UCSD-AML1 (cell line): ENCODE data around the gene TMEM131.

Experiments
- DNase-seq: peaks from one replicate; lab custom pipeline; 2025; ENCODE audit not compliant: unreplicated experiment; lab: John Stamatoyannopoulos, UW

Gene TMEM131

DNA sequence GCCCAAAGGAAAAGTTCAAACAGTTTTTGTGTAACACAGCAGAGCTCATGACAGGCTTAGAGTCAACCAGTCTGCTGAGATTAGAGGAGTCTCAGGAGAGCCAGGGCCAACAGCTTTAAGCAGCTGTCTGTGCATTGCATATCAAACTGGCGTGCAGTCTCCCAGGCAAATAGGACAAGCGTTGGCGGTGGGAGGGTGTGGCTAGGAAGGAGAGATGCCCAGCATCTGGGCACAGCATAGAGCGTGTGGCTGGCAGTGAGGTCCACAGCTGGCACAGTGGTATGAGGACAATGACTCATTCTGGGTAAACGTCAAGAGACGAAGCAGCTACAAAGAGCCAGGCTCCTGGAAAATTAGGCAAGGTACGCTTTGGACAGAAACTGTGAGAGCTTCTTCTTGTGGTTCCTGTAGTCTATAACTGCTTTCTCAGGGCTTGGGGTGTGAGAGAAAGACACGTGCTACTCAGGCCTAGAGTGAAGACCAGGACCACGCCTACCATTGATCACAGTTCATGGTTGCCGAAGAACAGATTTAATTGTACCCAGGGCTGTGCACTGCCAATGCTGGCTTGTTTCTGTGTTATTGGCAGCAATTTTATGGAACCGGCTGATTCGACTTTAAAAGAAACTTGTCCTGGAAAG lies 267.5 kb downstream of the TMEM131 start:
- no peak for DNase-seq

DNA sequence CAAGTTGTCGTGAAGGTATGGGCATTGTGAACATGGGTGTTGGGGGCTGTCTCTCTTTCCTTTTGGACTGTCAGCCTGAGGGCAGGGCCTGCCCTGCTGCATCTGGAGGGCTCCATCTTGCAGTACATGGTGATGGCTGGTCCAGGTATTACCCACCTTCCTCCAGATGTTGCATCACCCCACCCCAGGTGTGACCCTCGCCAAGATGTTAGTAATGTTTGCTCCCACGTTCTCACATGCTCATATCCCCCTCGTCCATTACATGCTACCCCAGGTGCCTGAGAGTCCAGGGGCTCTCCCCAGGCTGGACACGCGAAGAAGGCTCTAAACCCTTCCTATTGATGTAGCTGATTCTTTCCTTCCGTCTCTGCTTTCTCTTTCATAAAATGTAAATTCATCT lies 268.5 kb downstream of the TMEM131 start:
- DNase-seq: no peak

- DNase-seq: no peak
These were observed 269.3 kb downstream of the TMEM131 start for GRCh38 chr2:97726261-97727064.

- DNase-seq: no peak
These were observed 270.6 kb downstream of the TMEM131 start for GRCh38 chr2:97724946-97725688.

DNA sequence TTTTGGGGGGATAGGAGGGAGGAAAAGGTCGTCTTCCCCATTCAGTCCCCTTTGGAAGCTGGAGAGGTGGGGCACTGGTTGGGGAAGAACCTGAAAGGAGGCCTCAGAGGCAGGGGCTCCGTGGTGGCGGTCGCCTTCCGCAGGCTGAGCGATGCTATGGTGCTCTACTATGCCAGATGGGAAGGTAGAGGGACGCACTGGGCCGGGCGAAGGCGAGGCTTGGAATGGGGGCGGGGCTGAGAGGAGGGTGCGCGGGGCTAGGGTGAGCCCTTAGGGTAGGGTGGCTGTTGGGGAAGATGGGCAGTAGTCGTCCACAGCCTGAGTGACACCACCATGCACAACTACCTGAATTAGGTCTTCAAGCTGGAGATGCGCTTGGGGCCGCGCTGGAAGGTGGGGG lies 271.2 kb downstream of the TMEM131 start:
- DNase-seq: no peak

DNA sequence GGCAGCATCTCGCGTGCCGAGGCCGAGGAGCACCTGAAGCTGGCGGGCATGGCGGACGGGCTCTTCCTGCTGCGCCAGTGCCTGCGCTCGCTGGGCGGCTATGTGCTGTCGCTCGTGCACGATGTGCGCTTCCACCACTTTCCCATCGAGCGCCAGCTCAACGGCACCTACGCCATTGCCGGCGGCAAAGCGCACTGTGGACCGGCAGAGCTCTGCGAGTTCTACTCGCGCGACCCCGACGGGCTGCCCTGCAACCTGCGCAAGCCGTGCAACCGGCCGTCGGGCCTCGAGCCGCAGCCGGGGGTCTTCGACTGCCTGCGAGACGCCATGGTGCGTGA lies 271.7 kb downstream of the TMEM131 start:
- no peak for DNase-seq

GRCh38 chr2:97723156-97724072 lies 272.3 kb downstream of the TMEM131 start:
- DNase-seq: no peak

- no peak for DNase-seq
These were observed 273.5 kb downstream of the TMEM131 start for GRCh38 chr2:97722227-97722626.

DNA sequence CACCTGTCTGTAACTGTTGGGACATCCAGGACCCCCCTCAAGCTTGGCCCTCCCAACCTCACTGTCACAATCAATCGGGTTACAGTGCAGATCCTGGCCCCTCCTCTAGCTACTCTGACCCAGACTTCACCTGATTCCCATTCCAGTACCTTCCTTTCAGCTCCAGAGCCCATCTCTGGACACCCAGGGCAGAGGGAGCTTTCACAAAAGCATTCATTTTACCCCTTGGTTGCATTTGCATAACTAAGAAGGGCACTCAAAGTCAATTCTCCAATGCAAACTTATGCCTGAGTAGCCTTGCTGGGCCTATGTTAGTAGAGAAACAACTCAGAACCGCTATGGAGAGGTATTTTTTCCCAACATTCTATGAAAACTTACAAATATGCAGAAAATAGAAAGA lies 275.0 kb downstream of the TMEM131 start:
- no peak for DNase-seq

- DNase-seq: no peak
These were observed 276.2 kb downstream of the TMEM131 start for GRCh38 chr2:97719362-97720155.

- no peak for DNase-seq
These were observed 276.8 kb downstream of the TMEM131 start for GRCh38 chr2:97718942-97719341.

DNA sequence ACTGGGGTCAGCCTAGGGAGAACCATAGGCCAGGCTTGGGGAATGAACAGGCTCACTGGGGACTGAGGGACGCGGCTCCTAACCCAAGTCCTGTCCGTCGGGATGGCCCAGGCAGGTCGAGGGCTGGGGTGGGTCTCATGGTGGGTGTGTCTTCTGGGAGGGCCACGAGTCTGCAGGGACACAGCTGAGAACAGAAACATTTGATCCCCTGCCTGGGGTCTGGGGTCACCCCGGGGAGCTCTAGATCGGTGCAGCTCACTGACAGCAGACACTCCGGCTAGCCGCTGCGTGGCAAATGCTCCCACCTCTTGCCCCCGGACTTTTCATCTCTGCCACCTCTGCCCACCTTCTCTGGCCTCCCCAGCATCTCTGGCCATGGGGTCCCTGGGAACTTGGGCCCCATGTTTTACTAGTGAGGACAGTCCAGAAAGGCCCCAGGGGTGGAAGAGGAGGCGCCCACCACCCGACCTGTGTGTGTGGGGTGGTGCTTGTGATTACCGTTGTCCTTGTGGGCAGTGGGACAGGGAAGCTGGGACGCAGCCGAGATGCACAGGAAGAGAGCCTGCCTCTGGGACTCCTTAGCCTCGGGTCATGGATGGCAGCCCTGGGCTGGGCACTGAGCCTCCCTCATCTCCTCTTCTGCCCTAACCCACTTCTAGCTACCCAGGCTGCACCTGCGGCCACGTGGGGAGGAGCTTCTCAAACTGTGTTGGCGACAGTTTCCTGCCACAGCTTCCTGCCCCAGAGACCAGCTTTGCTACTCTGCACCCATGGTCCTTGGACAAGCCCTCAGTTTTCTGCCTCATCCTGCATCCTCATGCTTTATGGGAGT lies 277.5 kb downstream of the TMEM131 start:
- peak; percentile 69 for DNase-seq

- DNase-seq: no peak
These were observed 278.1 kb downstream of the TMEM131 start for GRCh38 chr2:97717613-97717995.

DNA sequence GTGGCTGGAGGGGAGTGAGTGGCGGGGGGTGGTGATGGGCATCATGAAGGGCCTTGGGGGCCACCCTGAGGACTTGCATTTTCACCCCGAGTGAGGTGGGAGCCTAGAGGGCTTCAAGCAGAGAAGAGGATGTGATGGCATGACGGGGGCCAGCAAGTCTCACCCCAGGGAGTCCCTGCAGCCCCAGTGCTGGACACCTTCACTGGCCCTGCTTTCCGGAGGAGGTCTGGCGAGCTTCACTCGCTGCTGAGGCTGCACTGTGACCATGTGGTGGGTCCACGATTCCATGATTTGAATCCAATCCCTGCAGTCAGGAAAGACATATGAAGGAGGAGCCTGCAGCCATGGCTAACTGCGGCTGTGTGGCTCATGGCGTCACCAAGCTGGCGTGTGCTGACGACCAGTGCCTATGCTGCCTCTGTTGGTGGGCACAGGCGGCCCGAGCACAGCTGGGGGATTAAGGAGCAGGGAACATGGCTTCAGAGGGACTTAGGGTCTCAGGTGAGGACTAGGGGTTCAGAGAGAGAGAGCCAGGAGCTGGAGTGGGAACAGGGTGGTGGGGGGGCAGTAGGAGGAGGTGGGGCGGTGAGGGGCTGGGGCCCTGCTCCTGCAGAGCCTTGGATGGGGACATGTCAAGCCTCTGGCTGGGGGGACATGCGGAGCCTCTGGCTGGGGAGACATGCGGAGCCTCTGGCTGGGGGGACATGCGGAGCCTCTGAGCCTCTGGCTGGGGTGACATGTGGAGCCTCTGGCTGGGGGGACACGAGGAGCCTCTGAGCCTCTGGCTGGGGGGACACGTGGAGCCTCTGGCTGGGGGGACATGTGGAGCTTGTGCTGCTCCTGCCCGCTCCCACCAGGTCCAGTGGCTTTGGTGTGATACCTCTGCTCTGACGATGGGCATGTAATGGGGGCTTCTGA lies 278.8 kb downstream of the TMEM131 start:
- DNase-seq: no peak

- DNase-seq: no peak
These were observed 279.6 kb downstream of the TMEM131 start for GRCh38 chr2:97715951-97716694.

DNA sequence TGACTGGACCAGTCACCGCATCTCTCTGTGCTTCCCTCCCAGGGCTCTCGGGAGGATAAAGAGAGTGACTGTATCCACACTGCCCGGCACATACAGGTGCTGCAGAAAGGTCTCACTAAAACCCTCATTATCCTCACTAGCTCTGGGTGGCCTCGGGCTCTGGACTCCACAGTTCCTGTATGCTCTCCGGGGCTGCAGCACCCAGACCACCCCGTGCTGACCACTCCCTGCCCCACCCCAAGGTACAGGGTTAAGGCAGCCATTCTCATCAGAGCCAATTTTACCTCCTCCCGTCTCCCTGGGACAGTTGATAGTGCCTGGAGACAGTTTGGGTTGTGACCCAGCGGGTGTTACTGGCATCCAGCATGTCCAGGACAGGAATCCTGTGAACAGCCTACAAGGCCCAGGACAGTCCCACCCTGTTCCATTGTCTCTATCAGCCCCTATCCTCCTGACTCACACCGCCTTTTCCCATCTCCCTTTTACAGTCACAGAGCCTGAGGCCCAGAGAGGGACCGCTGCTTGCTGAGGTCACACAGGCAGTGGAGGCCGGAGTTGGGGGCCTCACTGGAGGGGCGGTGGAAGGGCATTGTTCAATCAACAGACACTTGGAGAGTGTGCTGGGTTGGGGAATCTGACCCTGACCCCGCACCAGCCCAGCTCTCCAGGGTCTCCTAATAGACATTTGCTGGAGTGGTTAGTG lies 280.6 kb downstream of the TMEM131 start:
- DNase-seq: no peak
